ENCODE results near the gene CRELD2. TPM values are rescaled to one million over a fixed set of nuclear protein-coding genes. Genes with fewer than 3 reads are reported as not detected.

Gene CRELD2
- total RNA-seq, 1 donor from 2014 or later, result 17.5 TPM

DNA sequence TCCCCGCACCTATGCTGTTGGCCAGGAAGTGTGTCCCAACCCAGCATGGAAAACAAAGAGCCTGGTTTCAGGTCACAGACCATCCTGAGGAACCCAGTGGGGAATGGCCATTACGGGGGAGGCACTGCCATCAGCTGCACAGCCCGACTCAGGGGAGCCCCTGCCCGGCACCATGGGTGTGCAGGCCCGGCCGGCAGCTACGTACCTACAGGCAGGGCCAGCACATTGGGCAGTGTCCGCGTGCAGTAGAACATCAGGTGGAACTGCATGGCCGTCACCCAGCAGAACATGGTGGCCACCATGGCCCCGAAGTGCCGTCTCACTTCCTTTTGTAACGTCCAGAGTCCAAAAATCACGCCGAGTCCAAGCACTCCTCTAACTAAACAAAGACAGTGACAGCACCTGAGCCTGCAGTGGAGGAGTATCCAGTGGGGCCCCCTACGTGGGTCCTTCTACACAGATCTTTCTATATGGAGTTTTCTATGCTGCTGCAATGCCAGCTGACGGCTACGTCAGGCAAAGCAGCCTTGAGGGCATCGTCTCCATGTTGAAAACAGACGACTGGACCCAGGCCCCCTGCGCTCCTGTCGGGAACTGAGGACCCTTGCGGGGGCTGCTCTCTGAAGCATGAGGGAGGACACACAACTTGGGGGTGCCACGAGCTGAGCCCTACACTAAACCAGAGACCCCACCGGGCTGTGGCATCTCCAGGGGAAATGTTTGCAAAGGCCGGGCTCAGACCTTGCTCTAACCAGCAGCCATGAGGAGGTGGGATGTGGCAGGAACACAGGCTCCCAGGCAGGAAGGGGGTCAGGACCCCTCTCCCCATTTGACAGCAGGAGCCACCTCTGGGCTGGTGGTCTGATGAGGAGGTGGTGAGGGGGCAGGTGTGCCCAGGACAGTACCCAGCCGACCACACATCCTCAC lies 7.9 kb upstream of the CRELD2 start:
- no peak for DNase-seq (ENCODE audit: low spot score in 2 of 2)
- no peak for FAIRE-seq

DNA sequence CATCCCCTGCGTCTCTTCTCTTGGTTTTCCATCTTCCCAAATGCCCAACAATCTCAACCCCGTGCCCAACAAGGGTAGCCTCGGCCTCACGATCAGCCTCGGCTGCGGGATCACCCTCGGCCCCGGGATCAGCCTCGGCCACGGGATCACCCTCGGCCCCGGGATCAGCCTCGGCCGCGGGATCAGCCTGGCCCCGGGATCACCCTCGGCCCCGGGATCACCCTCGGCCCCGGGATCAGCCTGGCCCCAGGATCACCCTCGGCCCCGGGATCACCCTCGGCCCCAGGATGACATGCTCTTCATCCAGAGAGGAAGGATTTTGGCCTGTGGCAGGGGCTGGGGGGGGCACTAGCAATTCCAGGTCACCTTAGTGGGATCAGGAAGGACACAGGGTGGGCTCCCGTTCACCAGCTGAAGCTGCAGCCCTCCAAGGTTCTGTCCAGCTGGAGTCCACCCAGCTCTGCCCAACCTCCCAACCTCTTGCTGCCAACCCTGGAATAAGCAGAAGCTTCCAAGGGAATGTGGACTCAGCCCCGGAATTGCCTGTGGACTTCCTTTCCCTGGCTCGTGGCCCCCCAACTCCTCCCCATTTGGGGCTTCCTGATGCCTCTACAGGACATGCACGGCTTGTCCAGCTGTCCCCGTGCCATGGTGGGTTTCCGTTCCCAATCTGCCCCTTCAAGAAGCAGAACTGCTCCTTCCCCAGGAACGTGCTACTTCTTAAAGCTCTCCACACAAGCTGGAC lies 6.4 kb upstream of the CRELD2 start:
- DNase-seq (ENCODE audit: low spot score in 2 of 2), result no peak
- FAIRE-seq, result no peak

DNA sequence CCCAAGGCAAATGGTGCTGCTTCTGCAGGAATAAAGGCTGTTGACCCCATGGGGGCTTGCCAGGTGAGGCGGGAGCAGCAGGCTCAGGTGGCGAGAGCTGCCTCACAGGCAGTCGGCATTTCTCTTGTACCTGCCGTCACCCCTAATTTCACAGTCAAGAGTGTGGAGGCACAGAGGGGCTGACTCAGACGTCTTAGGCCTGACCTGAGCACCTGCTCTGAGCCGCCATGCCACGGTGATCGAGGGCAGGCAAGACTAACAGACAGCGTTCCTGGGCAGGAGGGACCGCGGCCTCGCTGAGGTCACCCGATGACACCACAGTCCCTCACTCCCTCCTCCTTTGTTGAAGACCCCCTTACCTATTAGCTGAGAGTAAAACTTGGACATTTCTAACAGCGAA lies 5.4 kb upstream of the CRELD2 start:
- DNase-seq (ENCODE audit: low spot score in 2 of 2), result no peak
- FAIRE-seq, result no peak

DNA sequence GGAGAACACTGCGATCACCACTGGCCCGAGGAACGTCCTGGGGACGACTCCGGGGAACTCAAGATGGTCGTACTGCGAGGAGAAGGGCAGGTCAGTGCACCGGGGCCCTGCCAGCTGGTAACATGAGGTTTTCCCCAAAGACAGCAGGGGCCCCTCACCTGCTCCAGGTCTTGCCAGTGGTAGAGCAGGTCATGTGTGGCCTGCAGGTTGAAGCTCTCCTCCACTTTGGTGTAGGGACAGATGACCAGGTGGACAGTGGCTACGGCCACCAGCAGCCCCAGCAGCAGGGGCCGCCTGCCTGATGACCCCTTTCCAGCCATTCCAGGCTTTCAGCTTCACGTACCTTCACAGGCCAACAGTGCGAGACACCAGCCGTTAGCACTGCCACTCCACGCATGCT lies 5.0 kb upstream of the CRELD2 start:
- FAIRE-seq (no peak), DNase-seq (ENCODE audit: low spot score in 2 of 2) (no peak)

DNA sequence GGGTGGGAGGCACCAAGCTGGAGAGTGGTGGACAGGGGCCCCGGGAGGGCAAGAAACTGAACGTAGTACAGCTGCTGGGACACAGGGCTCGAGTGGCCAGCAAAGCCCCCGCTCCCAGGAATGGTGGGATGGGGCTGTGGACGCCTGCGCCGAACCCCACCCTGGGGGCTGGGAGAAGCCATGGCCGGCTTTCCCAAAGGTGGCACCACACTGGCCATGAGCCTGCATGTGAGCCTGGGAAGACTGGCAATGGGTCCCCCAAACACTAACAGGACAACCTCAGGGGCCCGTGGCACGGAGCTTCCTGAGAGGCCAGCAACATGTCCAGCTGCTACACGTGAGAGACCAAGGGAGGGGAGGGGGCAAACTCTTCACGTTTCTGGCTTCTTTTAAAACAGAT lies 4.2 kb upstream of the CRELD2 start:
- FAIRE-seq, result no peak
- no peak for DNase-seq (ENCODE audit: low spot score in 2 of 2)

DNA sequence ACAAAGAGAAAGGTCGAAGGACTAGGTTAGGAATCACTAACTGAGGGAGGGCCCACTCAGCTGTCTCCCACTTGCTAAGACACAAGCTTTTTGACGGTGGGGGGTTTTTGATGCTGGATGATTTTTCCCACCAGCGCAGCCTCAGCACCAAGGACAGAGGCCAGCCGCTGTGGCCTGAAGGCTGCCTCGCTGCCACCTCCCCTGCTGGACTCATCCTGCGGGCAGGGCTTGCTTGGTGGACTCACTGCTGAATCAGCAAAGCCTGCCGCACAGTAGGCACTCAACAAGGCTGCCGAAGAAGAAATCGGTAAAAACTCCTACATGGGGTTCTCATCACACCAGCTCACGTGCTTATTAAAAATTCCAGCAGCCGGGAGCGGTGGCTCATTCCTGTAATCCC lies 2.8 kb upstream of the CRELD2 start:
- DNase-seq (ENCODE audit: low spot score in 2 of 2), result no peak
- FAIRE-seq, result no peak

DNA sequence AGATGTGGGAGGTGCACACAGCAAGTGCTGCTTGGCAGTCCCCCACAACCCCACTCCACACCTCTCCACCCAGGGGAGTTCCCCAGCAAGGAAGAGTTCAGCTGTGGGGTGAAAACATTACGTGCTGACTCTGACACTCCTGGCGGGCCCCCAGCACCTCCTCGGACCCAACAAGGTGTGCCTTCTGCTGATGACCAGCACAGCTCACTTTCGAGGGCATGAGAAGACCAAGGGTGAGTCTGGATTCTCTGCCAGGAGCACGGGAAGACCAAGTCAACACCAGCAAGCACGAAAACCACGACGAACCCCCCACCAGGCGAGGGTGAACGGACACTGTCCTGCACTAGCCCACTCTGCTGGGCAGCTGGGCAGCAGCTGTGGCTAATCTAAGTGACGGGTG lies 1.6 kb upstream of the CRELD2 start:
- DNase-seq (ENCODE audit: low spot score in 2 of 2), result no peak
- no peak for FAIRE-seq

DNA sequence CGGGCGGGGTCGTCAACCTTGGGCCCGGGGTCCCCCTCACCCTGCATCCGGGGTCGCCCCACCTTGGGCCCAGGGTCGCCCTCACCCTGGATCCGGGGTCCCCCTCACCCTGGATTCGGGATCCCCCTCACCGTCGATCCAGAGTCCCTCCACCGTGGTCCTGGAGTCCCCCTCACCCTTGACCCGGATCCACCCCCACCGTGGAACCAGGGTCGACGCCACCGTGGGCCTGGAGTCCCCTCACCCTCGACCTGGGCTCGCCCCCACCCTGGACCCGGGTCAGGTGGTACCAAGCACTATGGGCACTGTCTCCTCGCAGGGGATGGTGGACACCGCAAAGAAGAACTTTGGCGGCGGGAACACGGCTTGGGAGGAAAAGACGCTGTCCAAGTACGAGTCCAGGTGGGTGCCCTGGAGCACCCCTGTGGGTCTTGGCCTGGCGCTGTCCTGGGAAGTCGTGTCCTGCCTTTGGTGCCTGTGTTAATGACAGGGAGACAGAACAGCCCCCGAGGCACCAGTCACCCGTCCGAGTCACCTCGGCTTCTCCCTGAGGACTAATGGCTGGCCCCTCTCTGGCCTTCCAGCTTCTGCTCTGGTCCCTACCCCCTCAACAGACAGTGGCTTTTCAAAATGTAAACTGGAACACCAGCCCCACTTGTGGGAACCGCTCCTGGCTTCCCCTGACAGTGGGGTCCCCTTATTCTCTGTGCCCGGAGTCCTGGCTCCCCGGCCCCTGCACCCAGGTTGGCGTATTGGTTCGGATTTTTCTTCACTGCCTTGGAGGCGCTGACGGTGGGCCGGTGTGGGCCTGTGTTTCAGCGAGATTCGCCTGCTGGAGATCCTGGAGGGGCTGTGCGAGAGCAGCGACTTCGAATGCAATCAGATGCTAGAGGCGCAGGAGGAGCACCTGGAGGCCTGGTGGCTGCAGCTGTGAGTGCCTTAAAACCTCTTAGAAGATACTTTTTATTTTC lies 762 bp downstream of the CRELD2 start:
- DNase-seq (ENCODE audit: low spot score in 2 of 2), result peak in 1 of 2 donors; percentile 43
- FAIRE-seq, result no peak

DNA sequence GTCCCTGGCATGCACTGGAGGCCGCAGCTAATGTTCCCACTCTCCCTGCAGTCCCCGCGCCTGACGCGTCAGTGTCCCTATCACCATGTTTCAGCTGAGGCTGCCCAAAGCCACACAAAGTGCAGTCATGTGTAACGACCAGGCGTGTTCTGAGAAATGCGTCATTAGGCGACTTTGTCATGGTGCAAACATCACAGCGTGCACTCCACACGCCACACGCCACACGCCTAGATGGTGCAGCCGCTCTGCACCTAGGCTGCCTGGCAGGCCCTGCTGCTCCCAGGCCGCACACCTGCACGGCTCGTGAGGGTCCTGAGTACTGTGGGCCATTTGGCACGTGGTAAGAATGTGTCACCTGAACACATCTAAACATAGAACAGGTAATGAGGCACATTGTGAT lies 2.4 kb downstream of the CRELD2 start:
- FAIRE-seq (no peak), DNase-seq (ENCODE audit: low spot score in 2 of 2) (no peak)

DNA sequence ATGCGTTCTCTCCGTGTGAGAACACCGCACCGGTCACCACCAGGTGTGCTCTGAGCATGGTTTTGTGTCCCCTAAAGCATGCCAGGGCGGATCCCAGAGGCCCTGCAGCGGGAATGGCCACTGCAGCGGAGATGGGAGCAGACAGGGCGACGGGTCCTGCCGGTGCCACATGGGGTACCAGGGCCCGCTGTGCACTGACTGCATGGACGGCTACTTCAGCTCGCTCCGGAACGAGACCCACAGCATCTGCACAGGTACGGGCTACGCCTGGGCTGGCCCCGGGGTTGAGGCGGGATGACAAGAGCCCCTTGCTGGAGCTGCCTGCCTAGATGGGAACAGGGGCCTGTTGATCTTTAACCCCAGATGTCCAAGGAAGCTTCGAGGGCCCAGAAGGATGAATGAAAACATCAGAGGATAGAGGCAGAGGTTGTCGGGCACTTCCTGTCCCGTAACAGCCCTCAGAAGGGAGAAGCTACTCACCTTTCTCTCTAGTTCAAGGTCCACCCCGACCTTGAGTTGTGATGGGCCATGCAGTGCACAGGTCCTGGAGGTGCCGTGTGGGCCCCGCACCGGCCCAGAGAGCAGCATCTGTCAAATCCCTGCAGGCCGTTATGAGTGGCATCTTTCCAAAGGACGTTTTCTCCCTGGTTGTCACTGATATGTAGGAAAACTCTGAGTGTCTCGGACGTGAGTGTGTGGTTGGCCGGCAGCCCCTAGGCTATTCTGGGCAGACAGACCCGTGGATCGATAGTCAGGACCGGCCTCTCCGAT lies 3.3 kb downstream of the CRELD2 start:
- FAIRE-seq, result no peak
- no peak for DNase-seq (ENCODE audit: low spot score in 2 of 2)

DNA sequence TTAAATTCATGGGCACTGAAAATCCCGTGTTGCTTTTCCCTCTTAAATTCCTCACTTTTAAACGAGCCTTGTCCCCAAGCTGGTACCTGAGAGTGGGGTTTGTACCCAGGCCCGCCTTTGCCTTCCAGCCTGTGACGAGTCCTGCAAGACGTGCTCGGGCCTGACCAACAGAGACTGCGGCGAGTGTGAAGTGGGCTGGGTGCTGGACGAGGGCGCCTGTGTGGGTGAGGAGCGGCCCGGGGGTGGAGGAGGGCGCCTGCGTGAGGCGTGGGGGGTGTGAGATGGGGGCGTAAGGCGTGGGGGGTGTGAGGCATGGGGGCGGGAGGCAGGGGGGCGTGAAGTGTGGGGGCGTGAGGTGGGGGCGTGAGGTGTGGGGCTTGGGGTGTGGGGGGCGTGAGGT lies 4.0 kb downstream of the CRELD2 start:
- FAIRE-seq (no peak), DNase-seq (ENCODE audit: low spot score in 2 of 2) (no peak)

DNA sequence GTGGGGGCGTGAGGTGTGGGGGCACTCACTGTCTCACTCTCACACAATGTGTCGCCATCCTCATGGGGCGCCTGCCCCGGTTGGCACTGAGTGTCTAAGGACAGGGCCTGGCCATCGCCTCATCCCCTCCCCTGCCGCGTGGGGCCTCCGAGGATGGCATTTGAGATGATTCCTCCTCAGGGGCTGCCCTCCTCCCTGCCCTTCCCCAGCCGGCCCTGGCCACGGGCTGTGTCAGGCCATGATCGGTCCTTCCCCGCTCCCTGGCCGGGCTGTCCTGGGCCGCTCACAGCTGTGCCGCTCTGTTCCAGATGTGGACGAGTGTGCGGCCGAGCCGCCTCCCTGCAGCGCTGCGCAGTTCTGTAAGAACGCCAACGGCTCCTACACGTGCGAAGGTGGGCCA lies 4.5 kb downstream of the CRELD2 start:
- FAIRE-seq (no peak), DNase-seq (ENCODE audit: low spot score in 2 of 2) (no peak)

DNA sequence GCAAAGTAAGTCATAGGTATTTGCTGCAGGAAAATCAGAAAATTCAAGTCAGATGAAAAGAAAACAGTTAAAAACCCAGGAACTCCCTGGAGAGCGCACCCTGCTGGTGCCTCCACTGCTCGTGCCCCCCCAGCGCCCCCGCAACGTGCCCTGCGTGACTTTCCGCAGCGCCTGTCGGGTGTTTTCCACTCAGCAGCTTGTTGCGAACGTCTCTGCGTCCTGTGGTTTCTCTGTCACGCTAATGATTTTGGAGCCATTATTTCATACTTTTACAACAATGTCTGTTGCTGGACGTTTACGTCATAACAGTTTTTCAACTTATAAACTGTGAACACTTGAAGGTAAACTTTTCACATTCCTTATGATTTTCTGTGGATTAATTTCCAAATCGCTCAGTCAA lies 5.0 kb downstream of the CRELD2 start:
- FAIRE-seq, result no peak
- DNase-seq (ENCODE audit: low spot score in 2 of 2), result no peak

DNA sequence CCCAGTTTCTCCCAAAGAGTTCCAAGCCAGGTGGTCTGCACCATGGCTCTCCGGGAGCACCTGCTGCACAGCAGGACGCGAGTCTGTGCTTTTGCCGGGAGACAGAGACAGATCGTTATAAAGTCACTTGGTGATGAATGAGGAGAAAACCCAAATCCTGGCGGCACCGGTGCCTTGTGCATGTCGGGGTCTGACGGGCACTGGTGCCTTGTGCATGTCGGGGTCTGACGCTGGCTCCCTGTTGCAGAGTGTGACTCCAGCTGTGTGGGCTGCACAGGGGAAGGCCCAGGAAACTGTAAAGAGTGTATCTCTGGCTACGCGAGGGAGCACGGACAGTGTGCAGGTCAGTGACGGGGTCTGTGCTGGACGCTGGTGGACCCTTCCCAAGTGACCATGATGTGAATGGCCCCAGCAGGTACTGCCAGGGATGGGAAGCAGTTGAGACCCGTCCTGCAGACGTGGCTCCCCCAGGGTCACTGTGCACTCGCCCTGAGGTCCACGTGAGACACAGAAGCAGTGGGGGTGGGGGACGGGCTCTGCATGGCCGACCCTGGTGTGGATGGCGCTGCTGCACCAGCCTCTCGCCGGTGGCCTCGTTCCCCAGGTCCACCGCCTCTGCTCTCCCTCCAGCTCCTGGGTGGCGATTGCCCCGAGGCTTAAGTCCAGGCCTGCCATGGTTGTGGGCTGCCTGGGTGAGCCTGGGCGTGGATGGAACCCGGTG lies 5.8 kb downstream of the CRELD2 start:
- no peak for DNase-seq (ENCODE audit: low spot score in 2 of 2)
- FAIRE-seq, result no peak

DNA sequence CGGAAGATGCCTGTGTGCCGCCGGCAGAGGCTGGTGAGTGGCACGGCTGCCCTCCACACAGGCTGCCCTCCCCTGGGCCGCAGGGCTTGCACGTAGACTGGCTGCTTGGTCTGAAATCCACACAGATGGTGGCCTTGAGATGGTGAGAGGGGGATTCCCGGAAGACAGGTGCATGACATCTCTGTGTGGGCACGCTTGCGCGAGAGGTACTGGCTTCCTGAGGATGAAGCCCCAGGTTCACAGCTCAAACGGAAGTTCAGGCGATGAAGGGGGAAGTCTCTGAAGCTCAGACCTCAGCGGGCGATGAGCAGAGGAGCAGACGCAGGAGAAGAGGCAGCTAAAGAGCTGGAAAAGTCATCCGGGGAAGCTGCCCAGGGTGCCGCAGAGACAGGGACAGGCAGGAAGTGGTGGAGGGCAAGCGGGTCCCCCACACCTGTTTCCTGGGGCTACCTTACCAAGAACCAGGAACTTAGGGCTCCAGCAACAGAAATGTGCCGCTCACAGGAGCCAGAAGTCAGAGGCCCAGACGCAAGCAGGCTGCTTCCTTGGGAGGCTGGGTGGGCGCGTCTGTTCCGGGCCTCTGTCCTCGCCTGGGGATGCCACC lies 7.2 kb downstream of the CRELD2 start:
- FAIRE-seq, result no peak

DNA sequence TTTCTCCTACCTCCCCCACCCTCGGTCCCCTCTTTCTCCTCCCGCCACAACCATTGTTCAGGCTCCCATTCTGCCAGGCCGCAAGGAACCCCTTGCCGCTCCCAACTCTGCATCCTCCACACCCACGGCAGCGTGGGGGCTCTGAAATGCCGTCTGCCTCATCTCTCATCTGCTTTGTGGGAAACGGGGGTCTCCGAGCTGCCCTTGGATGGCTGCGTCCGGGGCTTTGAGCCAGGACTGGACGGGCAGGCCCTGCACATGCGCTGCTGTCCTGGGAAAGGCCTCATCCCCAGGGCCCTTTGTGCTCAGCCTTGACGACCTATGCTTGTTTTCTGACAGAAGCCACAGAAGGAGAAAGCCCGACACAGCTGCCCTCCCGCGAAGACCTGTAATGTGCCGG lies 8.5 kb downstream of the CRELD2 start:
- no peak for DNase-seq (ENCODE audit: low spot score in 2 of 2)
- no peak for FAIRE-seq

More for the DNA sequence above, 7.2 kb downstream of the CRELD2 start:
- no peak for DNase-seq (ENCODE audit: low spot score in 2 of 2)

DNA sequence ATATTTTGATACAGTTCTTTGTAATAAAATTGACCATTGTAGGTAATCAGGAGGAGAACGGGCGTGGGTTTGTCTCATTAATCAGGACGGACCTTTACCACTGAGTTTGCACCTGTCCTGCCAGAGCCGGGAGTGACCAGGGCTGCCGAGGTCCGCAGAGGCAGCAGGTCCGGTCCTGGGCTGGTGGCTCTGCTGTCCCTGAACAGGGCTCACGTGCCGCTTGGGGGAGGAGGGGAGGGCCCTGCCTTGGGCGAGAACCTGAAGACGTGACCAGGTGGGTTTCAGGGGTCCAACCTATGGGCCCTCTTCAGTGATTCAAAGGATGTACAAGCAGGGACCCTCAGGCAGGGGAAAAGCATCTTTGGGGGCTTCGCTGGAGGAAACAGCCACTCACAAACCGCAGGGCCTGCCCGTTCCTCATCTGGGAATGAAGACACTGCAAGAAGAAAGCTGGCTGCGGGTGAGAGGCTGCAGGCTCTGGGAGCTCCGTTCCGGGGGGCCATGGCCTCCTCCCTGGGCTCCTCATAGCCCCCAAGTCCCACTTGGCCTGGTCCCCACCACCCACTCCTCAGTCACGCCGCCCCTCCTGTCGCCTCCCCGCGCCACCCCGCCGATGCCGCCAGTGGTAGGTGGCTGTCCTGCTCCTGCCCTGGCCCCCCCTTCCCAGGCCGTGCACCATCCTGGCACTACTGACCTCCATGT lies 9.2 kb downstream of the CRELD2 start:
- no peak for FAIRE-seq

DNA sequence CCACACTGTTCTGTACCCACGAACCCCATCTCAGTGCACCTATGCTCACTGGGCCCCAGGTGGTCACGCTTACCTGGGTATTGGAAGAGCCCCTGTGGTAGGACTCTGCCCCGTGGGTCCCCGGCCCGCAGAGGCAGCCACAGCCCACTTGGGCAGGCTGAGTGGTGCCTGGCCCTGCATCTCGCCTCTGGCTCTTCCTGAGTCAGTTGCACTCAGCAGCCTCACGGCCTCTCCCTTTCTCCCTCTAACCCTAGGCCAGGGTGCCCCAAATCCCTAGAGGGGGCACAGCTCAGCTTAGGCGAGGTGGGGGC lies 9.7 kb downstream of the CRELD2 start:
- FAIRE-seq (no peak), DNase-seq (ENCODE audit: low spot score in 2 of 2) (no peak)

More for the DNA sequence above, 9.2 kb downstream of the CRELD2 start:
- DNase-seq (ENCODE audit: low spot score in 2 of 2), result no peak

Measured in frontal cortex (tissue), 4 donors.